NOMO-1 (cell line): Measurements from ENCODE around the gene PLCXD1.
"Not testable (repeated sequence)": the region's sequence is repeated elsewhere in the genome, so short reads cannot be mapped to it uniquely, and the experiment has no call there.

Experiments used
- DNase-seq, 2 experiments: peaks; one replicate each; lab custom pipeline; 2025; ENCODE audit not compliant: unreplicated experiment in 2 of 2; lab: John Stamatoyannopoulos, UW

The PLCXD1 gene

DNA sequence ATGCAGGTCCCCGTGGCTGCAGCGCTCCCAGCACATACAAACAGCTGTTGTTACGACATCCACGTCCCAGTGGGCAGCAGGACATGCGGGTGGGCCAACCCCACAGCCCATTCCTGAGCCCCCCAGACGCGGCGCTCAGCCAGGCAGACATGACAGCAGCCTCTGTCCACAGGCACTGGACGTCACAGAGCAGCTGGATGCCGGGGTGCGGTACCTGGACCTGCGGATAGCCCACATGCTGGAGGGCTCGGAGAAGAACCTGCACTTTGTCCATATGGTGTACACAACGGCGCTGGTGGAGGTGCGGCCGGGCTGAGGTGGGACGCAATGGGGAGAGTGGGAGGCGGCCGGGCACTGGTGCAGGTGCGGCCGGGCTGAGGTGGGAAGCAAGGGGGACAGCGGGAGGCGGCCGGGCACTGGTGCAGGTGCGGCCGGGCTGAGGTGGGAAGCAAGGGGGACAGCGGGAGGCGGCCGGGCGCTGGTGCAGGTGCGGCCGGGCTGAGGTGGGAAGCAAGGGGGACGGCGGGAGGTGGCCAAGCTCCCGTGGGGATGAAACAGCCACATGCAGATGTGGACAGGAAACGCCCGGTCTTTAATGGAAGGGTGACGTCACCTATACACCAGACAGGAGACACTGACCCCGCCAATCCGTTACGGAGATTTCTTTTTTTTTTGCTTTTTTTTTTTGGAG, 9.4 kb downstream of the PLCXD1 start:
- no peak for DNase-seq

DNA sequence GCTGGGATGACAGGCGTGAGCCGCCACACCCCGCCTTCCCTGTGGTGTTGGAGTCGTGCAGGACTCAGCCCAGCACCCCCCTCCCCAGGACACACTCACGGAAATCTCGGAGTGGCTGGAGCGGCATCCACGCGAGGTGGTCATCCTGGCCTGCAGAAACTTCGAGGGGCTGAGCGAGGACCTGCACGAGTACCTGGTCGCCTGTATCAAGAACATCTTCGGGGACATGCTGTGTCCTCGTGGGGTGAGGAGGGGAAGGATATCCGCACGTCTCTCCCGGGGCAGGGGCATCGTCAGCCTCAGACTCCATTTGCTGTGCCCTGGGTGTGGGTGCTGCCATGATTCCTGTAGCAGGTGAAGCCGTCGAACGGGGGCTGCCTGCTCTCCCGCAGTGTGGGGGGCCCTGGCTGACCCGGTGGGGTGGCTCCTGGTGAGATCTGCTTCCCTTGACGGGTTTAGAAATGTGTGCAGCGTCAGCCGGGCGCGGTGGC, 10.3 kb downstream of the PLCXD1 start:
- no peak for DNase-seq

DNA sequence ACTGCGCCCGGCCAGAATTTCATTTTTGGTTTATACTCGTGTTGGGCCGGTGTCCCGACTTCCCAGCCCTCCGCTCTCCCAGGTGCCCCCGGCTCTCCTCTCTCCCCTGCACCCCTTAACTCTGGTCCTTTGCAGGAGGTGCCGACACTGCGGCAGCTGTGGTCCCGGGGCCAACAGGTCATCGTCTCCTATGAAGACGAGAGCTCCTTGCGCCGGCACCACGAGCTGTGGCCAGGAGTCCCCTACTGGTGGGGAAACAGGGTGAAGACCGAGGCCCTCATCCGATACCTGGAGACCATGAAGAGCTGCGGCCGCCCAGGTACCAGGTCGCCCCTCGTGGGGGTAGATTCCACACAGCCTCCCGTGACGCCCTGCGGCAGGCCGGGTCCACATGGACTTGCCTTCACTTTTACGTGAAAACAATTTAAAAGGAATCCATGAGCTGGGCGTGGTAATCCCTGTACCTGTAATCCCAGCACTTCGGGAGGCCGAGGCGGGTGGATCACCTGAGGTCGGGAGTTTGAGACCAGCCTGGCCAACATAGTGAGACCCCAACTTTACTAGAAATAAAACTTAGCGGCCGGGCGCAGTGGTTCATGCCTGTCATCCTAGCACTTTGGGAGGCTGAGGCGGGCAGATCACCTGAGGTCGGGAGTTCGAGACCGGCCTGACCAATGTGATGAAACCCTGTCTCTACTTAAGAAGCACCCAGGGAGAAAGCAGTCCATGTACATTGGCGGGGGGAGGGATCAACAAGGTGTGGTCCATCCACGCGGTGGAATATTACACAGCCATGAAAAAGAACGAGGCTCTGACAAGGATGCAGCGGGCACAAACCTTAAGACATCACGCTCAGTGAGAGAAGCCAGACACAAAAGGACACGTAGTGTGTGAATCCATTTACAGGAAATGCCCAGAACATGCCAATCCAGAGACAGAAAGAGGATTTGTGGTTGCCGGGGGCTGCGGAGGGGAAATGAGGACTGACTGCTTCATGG, 12.0 kb downstream of the PLCXD1 start:
- DNase-seq: no peak

DNA sequence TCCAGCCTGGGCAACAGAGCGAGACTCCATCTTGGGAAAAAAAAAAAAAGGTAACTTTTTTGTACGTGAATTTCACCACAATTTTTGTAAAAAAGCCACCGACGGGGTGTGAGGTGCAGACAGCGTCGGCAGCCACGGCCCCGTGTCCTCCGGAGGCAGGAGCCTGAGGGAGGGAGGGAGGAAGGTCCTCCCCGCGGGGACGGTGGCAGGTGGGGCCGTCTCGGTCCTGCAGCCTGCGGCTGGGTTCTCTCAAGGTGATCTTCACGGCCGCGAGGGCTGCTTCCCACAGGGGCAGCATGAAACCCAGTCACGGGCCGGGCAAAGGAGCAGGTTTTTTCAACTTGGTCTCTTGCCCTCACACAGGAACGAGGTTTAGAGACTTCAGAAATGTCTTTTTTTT, 14.0 kb downstream of the PLCXD1 start:
- no peak for DNase-seq

DNA sequence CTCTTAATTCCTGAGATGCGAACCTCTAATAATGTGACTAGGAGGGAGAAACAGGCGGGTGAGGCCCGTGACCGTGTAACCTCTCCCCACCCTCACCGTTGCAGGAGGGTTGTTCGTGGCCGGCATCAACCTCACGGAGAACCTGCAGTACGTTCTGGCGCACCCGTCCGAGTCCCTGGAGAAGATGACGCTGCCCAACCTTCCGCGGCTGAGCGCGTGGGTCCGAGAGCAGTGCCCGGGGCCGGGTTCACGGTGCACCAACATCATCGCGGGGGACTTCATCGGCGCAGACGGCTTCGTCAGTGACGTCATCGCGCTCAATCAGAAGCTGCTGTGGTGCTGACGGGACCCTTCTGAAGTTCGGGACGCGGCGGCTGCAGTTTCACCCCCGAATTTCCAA, 17.8 kb downstream of the PLCXD1 start:
- no peak for DNase-seq

DNA sequence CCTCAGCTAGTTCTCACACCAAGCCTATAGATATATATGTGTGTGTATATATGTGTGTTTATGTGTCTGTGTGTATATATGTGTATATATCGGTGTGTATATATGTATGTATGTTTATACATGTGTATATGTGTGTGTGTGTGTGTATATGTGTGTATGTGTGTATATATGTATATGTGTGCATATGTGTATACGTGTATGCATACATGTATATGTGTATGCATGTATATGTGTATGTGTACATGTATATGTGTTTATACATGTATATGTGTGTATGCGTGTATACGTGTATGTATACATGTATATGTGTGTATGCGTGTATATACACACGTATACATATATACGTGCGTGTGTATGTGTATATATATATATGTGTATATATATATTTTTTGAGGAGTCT, 19.2 kb downstream of the PLCXD1 start:
- no peak for DNase-seq

DNA sequence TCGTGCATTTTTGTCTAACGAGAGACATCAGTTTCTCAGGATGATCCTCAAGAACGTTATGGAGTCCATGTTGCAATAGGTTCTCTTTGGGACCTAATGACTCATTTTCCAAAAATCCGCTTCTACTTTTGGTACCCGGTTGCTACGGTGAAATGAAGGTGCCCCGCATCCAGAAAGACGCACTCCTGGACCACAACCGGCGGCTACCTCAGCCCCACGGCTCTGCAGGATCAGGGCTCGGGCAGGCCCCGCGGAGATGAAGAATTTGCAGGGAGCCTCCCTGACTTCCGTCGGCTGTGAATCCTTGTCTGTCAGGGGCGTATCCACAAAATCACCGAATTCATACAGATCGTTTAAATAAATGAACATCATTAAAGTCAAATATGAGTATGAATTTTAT, 21.8 kb downstream of the PLCXD1 start:
- no peak for DNase-seq

DNA sequence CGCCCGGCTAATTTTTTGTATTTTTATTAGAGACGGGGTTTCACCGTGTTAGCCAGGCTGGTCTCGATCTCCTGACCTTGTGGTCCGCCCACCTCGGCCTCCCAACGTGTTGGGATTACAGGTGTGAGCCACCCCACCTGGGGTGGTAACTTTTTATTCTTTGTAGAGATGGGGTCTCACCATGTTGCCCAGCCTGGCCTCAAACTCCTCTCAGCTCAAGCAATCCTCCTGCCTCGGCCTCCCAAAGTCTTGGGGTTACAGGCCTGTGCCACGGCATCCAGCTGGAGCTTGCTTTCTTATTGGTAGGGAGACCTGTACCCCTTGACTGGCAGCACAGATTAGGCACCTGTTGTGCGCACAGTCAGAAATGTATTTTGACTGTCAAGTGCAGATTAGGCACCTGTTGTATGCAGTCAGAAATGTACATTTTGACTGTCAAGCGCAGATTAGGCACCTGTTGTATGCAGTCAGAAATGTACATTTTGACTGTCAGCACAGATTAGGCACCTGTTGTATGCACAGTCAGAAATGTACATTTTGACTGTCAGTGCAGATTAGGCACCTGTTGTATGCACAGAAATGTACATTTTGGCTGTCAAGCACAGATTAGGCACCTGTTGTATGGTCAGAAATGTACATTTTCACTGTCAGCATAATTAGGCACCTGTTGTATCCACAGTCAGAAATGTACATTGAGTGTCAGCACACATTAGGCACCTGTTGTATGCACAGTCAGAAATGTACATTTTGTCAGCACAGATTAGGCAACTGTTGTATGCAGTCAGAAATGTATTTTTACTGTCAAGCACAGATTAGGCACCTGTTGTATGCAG, 24.8 kb downstream of the PLCXD1 start:
- DNase-seq: not testable (repeated sequence)

DNA sequence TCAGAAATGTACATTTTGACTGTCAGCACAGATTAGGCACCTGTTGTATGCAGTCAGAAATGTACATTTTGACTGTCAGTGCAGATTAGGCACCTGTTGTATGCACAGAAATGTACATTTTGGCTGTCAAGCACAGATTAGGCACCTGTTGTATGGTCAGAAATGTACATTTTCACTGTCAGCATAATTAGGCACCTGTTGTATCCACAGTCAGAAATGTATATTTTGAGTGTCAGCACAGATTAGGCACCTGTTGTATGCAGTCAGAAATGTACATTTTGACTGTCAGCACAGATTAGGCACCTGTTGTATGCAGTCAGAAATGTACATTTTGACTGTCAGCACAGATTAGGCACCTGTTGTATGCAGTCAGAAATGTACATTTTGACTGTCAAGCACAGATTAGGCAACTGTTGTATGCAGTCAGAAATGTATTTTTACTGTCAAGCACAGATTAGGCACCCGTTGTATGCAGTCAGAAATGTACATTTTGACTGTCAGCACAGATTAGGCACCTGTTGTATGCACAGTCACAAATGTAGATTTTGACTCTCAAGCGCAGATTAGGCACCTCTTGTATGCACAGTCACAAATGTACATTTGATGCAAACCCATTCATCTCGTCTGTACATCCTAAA, 25.6 kb downstream of the PLCXD1 start:
- DNase-seq: not testable (repeated sequence)

DNA sequence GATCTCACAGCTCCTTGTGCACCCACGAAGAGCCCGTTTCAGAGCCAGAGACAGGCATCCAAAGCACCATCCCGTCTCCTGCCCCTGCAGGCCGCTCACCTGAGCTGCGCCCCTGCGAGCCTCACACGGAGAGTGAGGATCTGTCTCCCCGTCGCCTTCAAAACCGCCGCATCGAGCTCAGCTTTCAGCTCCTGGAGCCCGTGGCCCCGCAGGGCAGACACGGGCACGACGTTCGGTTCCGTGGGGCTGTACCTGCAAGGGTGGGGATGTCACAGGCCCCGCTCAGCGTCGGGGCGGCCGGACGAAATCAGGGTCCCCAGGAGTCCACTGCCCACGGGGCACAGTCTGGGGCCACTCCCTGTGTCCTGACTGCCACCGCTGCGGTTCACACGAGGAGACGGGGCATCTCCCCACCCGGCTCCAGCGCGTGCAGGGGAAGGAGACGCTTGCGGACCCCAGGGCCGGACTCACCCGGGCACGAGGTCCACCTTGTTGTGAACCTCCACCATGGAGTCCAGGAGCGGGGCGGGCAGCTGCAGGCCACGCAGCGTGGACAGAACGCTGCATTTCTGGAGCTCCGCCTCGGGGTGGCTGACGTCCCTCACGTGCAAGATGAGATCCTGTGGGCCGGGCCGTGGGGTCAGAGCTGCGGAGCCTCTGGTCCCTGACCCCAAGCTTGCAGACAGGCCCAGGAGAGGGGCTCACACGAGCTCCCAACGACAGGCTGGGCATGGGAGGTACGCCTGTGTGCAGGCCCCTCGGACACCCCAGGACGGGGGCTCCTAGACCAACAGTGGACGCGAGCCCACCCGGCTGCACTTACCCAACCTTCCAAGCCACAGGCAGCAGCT, 26.3 kb downstream of the PLCXD1 start:
- DNase-seq: no peak

DNA sequence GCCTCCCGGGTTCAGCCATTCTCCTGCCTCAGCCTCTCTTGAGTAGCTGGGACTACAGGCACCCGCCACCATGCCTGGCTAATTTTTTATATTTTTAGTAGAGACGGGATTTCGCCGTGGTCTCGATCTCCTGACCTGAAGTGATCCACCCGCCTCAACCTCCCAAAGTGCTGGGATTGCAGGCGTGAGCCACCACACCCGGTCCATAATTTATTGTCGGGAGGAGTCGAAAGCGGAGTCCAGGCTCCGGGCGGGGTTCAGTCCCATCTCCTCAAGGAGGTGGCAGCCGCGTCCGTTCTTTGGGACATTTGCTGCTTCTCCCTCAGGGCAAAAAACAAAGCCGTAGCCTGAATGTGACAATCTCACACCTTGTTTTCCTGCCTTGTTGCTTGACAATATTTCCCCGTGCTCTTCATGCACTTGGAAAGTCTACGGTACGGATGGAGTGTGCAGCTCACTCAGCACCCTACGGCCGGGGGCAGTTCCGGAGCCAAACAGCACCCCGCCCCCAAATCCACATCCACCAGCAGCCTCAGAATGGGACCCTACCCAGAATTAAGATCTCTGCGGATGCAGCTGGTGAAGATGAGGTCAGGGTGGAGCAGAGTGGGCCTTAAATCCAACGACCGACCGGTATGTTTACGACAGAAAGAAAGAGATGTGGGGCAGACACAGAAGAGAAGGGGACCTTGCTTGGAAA, 27.8 kb downstream of the PLCXD1 start:
- DNase-seq: no peak

DNA sequence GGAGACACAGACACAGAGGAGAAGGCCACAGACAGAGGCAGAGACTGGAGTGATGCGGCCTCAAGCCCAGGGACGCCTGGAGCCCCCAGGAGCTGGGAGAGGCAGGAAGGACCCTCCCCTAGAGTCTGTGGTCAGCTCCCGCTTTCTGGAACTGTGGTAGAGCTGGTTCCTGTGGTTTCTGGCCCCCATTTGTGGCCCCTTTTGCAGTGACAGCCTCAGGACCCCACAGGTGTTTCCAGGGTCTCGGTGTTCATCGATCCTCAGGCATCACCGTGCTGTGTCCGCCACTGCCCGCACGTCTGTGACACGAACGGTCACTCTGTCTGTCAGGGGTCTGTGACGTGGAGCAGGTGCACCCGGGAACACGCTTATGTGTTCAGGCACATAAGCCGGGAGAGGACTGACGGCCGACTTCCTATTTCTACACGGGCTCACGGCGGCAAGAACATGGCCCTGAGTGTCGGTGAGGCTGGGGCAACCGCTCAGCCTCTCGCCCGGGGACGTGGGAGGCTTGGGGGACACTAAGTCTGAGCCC, 29.5 kb downstream of the PLCXD1 start:
- DNase-seq: no peak

DNA sequence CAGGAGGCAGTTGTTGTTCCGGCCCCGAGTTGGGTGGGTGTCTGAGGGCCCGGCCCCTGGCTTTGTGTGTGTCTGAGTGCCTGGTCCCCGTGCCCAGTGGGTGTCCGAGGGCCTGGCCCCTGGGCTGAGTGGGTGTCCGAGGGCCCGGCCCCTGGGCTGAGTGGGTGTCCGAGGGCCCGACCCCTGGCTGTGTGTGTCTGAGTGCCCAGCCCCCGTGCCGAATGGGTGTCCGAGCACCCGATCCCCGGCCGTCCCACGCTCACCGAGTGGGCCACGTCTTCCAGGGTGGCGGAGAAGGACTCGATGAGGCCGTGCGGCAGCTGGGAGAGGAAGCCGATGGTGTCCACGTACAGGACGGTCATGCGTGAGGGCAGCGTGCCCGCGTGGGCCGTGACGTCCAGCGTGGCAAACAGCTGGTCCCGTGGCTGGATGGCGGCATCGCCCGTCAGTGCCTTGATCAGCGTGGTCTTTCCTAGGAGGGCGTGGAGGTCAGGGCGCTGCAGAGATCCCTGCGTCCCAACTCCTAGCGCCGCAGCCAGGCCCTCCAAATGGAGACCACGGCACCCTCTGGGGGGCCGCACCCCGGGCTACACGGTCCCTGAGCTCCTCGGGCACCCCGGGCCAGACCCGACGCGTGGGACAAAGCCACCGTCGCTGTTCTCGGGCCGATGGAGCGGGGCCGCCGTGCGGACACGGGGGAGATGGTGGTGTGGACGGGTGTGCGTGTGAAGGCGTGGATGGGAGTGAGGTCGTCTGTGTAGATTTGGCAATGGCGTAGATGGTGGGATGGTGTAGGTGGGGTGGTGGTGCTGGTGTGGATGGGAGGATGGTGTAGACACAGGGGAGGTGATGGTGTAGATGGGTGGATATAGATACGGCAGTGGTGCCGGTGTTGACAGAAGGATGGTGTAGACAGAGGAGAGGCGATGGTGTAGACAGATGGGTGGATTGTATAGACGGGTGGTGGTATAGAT, 30.3 kb downstream of the PLCXD1 start:
- DNase-seq: no peak

DNA sequence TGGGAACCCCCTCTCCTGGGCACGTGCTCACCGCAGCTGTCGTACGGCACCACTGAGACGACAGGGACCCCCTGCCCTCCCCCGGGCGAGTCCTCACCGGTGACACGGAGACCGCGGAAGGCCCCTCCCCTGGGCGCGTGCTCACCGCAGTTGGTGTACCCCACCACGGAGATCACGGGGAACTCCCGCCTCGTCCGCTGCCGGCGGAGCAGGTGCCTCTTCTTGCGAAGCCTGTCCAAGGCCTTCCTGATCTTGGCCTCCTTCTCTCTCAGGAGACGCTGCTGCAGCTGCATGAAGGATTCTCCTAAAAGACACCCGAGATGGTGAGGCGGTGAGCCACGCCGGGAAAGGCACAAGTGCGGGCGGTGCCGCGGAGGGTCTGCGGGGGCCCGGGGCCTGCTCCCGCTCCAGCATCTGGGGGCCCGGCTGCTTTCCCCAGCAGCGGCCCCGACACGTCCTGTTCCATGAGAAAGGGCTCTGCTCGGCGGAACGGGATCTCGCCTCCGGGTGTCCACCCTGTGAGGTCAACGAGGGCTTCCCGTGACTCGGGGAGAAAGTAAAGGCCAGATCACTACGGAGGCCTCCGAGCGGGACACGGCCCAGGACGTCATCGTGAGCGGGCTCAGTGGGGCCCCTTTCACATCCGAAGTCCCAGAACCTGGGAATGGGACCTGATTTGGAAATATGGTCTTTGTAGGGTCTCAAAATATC, 31.6 kb downstream of the PLCXD1 start:
- DNase-seq: no peak

DNA sequence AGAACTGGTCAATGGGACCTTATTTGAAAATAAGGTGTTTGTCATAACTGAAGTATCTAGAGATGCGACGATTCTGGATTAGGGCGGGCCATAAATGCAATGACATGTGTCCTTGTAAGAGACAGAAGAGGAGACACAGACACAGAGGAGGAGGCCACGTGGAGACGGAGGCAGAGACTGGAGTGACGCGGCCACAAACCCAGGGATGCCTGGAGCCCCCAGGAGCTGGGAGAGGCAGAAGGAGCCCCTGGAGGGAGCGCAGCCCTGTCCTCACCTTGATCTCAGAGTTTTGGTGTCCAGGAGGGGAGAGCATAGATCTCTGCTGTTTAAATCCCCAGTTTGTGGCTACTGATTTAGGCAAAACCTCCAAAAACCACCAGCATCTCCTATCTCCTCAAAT, 32.4 kb downstream of the PLCXD1 start:
- DNase-seq: no peak

DNA sequence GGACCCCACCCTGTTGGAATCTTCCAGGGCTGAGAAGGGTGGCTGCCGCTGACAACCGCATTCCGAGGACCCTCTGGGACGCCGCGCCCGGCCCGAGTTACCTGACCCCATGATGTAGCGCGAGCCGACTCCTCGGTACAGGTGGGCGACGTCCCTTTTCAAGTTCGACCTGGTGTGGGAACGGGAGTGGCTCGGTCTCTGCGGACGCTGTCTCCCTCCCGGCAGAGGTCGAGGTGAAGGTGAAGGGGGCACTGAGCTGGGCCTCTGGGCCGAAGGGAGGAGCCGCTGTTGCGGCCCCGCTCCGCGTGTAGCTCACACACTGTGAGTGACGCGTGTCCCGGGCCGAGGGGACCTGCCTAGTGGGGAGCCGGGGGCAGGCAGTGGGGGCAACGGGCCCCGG, 32.9 kb downstream of the PLCXD1 start:
- DNase-seq: no peak
